Stimulated activated CD8-positive, alpha-beta memory T cell treated with anti-CD3 and anti-CD28 coated beads, Interleukin-15, amount 100 ng/mL, for 48 hours (primary cell): ENCODE measurements around the gene FCGR3A.
"Not testable (repeated sequence)": the region's sequence is repeated elsewhere in the genome, so short reads cannot be mapped to it uniquely, and the experiment has no call there.

Experiments
- DNase-seq, 2 donors: peaks; one replicate each; pipeline ENCODE4 v3.0.0-alpha.2; 2020; ENCODE audit warnings: low read depth in 2 of 2

Gene FCGR3A

DNA sequence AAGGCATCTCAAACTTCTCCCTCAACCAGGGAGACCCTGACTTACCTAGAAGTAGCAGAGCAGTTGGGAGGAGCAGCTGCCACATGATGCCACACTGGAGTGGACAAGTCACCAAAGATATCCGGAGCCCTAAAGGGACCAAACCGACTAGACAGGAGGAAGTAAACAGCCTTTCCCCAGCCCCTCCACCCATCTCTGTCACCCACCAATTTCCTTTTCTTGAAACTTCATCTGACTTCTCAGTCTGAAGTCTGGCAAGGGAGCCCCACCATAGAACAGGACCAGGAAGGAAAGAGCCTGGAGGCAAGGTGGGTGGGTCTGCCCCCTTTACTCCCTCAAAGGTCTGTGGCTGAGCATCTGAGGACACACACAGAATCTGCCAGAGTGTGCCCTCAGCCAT is at the start of gene FCGR3A:
Gene FCGR3A, minus strand, starts transcription at position 167 of the 400 bp plus-strand sequence. Its CDS starts 82 bp downstream, at position 85.
- no peak for DNase-seq

DNA sequence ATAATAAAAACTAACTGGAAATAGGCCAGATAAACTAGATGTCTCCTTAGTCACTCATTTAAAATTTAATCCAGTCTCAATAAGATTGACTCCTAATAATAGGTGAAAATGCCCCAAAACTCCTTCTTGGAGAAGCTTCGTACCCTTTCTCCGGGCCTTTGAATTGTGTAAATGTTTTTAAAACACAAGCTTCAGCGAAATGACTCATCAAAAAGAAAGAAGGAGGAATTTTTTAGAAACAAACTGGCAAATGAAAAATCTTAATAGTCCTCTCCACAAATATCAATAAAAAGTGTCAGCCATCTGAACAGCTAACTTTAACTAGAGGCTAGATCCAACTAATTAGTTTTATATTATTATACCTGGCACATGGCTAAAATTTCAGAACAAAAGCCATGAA is 47.5 kb upstream of the FCGR3A start:
- DNase-seq, result not testable (repeated sequence)

DNA sequence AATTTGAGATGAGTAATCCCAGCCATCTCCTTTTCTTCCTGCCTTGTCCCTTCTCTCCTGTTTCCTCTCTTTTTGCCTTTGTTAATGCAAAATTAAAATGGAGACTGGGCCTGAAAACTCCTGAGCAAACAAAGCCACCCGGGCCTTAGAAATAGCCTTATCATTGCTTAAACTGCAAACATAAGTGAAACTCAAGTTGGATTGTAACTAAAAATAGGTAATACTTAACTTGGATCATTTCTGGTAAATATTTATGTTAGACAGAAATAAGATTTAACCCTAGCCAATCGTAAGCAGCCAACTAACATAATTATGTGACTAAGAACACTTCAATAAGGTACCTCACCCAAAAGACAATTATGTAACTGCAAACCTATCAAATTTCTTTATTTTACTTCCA is 46.0 kb upstream of the FCGR3A start:
- not testable (repeated sequence) for DNase-seq

DNA sequence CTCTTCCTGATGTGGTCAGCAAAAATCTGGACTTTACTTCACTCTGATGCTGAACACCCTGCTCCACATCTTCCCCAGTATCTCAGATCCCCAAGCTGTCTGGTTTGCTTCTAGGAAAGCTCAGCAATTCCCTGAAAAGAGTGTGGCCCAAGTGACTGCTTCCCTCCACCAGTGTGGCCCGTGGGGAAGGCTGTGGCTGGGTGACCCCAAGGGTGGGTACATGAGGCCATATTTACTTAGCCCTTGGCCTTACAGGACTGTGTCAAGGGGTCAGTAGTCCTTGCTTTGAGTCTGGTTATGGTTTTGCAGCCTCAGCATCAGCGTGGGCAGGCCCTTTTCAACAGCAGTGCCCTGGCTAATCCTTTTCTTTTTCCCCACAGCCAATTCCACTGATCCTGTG is 45.6 kb upstream of the FCGR3A start:
- not testable (repeated sequence) for DNase-seq

DNA sequence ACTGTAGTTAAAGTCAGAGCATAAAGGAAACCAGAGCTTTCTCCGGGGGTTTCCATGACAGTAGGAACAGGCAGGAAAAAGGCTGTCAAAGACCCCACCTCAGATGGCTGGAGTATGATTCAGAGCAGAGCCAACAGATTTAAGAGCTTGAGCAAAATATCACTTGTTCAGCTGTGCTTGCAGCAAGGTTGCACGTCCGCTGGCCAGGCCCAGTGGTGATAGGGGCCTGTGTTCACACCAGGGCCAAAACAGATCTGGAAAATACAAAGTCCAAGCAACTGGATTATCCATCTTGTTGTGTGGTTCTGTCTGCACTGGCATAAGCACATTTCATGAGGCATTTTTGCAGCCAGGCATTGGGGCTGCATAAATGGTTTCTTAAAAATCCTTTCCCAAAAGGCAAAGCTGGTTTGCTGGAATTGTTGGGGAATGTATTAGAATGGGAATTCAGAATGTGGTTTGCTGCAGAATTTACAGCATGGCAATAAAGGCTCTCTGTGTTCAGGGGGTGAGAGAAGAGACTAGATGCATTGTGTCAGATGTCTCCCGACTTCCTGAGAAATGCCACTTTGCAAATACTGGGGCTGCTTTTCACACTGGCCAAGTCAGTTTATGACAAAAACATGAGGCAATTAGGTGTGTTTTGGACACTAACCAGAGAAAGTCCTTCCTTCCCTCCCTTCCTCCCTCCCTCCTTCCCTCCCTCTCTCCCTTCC is 44.8 kb upstream of the FCGR3A start:
- DNase-seq, result not testable (repeated sequence)

DNA sequence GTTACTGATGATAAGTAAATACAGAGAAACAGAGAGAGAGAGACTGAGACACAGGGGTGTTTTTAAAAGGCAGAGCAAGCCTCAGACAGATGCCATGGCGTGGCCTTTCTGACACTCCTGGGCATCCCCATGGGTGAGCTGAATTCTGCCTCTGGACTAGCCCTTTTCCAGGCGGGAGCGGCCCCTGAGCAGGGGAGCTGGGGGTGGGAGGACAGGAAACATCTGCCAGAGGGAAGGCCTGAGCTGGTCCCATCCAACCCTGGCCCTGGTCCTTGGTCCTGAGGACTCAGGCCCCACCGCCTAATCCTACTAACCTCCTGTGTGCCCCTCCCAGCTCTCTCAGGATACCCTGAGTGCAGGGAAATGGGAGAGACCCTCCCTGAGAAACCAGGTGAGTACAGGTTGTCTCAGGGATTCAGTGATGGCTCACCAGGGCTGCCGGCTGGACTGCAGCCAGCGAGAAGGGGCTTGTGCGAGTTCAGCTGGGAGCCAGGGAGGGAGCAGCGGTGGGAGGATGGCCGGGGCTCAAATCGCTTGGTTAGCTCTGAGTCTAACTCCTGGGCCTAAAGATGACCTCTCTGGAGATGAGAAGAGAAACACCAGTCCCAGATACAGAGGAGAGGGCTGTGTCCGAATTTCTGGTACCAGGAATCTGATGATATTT is 43.6 kb upstream of the FCGR3A start:
- DNase-seq, result not testable (repeated sequence)

DNA sequence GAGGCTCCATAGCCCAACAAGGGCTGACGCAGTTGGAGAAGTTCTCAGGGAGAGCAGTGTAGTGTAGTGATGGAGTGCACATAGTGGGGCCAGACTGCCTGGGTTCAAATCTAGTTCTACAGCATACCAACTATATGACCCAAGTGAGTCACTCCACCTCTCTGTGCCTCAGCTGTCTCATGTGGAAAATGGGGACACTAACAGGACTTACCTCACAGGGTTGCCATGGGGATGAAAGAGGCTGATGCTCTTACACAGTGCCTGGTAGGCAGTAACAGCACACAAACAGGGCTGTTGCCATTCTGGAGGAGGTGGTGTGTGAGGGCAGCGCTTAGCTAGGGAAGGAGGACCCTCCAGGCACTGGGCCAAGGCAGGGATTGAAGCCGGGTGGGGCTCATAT is 43.0 kb upstream of the FCGR3A start:
- DNase-seq, result not testable (repeated sequence)

DNA sequence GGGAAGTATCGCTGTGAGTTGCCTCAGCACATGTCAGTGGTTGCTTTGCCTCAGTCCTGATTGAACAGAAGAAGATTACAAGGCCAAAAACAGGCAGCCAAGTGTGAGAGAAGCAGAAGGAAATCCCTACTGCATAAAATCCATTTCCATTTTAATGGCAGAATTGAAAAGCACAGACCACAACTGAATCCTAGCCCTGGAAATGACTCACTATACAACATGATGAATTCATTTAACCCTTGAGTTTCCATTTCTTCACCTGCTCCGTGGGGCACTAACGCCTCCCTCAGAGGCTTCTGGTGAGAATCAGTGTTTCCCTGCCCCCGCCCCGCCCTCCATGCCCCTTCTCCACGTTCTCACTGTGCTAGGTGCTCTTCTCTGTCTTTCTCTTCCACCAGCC is 40.3 kb upstream of the FCGR3A start:
- DNase-seq, result not testable (repeated sequence)

DNA sequence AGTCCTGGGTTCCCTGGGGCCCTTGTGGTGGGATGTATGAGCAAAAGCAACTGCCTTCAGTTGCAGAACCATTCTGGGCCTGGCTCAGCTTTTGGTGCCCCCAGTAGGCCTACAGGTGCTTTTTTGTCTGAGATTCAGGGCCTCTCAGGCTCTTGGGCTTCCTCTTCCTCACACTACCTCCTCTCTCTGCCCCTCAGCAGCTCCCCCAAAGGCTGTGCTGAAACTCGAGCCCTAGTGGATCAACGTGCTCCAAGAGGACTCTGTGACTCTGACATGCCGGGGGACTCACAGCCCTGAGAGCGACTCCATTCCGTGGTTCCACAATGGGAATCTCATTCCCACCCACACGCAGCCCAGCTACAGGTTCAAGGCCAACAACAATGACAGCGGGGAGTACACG is 39.7 kb upstream of the FCGR3A start:
- DNase-seq, result not testable (repeated sequence)

DNA sequence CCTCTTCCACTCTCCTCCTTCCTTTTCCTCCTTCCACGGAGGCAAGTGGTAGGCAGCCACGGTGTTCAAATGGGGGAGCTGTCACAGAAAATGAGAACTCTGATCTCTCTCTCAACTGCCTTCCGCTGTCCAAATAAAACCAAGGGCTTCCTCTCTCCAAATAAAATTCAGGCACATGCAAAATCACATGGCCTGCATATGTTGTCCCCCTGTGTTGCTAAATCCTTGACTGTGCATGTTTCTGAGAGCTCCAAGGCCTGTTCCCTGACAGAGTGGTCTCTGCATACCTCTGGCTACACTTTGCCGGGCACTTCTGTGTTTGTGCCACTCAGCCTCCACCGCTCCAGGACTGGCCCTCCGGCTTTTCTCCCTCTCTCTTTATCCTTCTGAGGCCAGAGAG is 39.0 kb upstream of the FCGR3A start:
- not testable (repeated sequence) for DNase-seq

DNA sequence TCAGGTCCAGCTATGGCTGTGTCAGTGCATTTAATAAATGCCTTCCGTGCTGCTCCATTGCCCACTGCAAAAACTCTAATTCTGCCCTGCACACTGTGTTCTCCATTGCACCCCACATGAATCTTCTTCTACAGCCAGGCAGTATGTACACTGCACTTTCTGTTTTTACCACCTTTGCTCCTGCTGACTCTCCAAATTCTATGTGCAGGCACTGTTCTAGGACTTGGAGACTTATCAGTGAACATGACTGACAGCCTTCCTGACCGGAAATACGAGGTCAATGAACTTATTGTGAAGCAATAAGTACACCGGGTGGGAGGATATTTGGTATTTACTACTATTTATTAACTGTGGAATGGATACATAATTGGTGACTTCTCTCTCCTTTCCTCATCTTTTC is 33.3 kb upstream of the FCGR3A start:
- DNase-seq, result not testable (repeated sequence)

DNA sequence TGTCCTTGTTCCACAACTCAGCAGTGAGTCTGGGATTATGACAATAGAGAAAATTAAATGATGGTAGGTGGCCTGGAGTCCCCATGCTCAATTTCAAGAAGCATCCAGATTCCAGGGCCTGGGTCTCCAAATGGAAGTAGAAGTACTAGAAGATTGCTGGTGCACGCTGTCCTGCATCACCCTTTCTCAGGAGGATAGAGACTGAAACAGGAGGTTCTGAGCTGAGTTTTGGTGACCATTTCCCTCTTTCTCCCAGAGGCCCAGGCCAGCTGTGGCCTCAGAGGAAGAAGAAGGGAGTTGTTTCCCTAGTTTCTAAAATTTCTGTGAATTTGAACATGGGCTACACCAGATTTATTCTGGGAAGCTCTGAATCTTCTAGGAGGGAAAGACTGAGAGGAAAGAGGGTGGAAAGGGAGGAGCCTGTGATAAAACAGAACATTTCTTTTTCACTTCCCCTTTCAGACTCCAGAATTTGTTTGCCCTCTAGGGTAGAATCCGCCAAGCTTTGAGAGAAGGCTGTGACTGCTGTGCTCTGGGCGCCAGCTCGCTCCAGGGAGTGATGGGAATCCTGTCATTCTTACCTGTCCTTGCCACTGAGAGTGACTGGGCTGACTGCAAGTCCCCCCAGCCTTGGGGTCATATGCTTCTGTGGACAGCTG is 31.4 kb upstream of the FCGR3A start:
- DNase-seq, result not testable (repeated sequence)

DNA sequence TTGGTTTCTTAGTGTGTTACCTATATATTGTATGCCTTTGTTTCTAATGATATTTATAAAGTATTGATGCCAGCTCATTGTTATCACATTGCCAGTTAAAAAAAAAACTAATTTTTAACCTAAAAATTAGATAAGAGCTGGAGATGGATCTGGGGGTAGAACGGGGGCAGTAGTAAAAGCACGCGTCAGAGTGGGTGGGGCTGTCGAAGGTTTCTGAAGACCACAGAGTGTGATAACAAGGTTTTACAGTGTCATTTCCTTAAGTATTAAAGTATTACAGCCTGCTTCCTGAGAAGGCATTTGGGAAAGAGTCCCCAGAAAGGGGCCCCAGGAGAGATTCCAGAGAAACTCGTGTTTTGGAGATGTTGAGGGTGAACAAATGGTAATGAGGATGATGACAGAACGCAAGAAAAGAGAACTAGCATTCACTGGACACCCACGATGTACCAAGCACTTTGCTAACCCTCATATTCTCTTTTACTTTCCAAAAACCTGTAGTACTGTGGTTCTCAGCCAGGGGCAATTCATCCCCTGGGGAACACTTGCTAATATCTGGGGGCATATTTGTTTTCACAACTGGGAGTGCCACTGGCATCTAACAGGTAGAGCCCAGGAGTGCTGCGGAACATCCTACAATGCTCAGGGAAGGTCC is 30.4 kb upstream of the FCGR3A start:
- DNase-seq, result not testable (repeated sequence)

DNA sequence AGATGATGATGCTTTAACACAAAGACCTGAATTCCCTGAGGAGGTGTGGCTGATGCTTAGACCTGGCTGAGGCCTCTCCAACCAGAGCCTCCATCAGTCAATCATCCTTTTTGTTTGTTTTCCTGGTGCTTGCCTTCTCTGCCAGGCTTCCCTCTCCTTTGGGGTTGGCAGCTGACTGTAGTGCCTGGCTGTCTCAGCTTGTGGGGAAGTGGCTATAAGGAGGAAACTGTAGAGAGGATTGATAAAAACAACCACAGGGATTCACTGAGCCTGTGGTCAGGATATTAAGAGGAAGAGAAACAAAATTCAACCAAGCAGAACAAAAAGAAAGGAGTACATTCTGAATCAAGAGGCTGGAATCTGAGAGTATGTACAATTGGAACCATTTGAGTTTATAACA is 27.1 kb upstream of the FCGR3A start:
- DNase-seq, result not testable (repeated sequence)

DNA sequence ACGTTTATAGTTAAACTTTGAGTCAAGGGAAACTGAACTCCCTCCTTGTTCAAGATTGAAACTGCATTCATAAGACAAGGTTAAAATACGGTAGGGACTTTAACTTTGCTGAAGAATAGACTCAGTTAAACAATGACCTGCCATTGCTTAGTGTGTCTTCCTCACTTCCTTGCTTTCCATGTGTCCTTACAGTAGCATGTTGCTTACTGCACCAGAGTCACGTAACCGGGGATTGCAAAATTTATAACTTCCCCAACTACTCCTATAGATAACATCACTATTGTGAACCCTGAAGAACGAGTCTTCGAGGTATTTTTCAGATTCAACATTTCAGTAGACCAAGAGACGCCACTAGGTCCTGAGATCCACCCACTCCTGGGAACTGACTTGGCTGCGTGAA is 22.1 kb upstream of the FCGR3A start:
- not testable (repeated sequence) for DNase-seq

DNA sequence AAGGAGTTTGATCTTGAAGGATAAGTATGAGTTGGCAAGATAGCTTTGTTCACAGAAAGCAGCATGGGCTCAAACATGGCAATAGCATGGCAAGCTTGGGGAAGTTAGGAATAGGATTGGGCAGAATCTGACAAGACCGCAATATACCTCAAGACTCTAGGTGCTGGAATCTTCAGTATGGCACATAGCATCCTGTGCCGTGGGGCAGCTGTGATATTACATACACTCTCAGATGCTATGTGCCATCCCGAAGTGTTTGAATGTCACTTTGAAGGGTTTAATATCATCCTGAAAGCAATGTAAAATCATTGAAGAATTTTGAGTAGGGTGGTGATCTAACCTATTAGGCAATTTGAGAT is 17.0 kb upstream of the FCGR3A start:
- not testable (repeated sequence) for DNase-seq

DNA sequence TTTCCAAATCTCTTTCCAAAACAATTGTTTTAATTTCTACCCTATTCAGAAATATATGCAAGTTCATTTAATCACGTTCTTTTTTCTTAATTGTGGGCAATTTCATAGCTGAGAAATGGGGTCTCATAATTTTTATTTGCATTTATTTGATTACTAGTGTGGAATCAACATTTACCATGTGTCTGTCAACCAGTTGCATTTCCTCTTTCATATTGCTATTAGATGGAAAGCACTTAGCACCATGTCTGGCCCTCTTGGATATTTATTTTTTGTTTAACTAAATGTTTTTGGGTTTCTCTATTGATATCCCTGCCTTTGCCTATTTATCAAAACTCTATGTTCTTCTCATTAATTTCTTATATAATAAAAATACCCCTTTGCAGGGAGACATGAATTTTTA is 13.9 kb upstream of the FCGR3A start:
- not testable (repeated sequence) for DNase-seq

DNA sequence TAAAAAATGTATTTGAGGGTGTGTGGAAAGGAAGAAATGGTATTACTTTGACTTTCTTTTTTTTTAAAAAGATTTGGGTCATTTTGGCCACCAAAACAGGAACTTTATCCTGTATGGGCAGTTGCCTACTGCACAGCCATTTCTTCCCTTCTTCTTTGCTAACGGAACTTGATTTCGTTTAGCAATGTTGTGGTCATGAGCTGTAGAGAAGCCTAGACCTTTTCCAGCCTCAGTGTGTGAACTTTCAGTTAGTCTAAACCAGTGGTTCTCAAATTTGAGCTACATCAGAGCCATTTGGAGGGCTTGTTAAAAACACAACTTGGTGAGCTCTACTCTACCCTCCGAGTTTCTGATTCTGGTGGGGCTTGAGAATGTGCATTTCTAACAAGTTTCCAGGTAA is 12.8 kb upstream of the FCGR3A start:
- not testable (repeated sequence) for DNase-seq

DNA sequence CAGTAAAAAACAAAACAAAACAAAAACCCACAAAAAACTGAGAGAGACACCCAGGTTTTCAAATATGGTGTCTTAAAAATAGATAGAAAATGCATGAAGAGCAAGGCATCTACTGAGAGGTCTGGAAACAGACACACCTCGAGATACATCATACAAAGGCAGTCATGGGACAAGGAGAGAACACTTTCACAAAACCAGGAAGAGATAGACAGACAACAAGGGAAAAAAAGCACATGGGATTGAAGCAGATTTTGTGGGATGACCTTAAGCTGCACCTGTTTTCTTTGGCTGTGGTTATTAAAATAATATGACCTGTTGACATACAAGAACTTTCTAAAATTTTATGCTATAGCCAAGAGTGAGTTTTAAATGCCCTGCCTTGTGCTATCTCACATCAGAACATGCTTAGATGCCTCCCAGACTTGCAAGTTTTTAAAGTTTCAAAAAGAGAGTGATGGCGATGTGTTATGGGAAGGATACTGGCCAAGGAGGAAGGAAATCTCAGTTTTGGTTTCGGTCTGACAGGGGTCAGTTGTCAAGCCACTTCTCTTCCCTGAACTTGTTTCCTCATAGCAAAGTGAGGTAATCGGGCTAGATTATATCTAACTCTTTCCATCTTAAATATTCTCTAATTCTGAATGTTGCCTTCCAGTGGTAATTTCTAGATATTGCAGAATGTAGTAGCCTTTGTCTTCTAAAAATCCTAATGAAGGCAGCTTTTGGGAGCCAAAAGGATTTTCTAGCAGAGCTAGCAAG is 11.5 kb upstream of the FCGR3A start:
- DNase-seq, result not testable (repeated sequence)

DNA sequence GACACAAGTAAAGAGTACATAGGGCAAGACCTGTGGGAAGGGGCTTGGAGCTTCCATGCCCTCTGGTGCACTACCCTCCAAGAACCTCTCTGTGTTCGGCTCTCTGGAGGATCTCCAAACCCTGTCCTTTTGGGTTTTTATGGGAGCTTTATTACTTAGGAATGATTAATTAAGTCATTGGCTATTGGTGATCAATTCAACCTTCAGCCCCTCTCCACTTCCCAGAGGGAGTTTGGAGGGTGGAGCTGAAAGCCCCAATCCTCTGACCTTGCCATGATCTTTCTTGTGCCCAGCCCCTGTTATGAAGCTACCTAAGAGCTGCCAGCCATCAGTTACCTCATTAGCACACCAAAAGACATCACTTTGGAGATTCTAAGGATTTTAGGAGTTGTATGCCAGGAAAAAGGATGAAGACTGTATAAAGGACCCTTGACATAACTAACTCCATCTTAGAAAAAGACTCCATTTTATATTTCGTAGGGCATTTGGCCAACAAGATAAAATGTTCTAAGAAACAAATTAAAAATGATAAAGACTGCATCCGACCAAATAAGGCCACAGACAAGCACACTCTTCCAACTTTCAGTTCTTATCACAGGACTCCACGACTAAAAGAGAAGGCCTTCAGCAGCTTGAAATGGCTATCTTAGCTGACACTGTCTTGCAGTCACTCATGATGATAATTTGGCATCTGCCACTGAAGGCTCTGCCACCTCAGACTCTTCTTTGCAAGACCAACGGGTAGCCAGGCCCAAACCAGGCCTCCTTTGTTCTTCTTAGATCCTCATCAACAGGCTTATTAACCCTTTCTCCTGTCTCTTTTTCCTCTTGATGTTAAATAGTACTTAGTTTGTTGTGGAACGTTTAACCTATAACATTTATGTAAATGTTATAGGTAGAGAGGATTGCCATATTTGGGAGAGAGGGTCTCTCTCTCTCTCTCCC is 8.2 kb upstream of the FCGR3A start:
- not testable (repeated sequence) for DNase-seq
